Nucleus accumbens (tissue), 56 donors: Measurements from ENCODE around the gene PDE6G.

ENCODE experiments used
- DNase-seq, 56 donors: peaks; one replicate each; lab custom pipeline; 2025; lab: John Stamatoyannopoulos, UW

PDE6G gene

GRCh38 chr17:81665205-81666091 lies 9.1 kb upstream of the PDE6G start:
- DNase-seq: peak in 5 of 56 donors; percentile 7 to 23 (median 17)

DNA sequence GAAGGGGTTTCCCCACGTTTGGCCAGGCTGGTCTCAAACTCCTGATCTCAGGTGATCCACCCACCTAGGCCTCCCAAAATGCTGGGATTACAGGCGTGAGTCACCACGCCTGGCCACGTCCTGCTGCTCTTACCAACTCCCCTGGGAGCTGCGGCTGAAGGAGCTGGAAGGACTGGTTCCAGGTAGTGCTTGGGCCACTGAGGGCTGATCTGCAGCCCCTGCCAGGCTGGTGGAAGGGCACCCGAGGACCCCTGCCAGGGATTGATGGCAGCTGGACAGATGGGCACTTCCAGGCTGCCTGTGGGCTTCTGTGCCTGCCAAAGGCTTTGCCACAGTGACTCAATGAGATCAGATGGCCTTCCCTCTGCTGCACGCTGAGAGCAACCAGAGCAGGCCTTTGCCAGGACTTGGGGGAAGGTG lies 7.7 kb upstream of the PDE6G start:
- DNase-seq: no peak

DNA sequence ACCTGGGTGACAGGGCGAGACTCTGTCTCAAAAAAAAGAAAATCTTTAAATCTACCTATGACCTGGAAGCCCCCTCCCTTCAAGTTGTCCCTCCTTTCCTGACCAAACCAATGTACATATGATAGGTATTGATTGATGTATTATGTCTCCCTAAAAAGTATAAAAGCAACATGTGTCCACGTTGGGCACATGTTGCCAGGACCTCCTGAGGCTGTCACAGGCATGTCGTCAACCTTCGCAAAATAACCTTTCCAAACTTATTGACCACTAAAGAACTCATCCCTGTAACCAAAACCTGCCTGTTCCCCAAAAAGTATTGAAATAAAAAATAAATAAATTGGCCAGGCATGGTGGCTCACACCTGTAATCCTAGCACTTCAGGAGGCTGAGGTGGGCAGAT lies 5.7 kb upstream of the PDE6G start:
- DNase-seq: no peak

DNA sequence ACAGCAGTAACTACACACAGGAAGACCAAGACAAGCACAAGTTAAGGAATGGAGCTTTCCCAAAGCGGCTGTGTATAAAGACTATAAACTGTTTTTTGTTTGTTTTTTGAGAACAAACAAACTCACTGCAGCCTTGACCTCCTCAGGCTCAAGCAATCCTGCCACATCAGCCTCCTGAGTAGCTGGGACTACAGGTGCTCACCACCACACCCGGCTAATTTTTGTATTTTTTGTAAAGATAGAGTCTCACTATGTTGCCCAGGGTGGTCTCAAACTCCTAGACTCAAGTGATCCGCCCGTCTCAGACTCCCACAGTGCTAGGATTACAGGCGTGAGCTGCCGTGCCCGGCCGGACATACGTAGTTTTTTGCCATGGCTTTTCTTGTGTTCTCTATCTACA lies 4.1 kb upstream of the PDE6G start:
- DNase-seq: no peak

- no peak for DNase-seq
Measured at GRCh38 chr17:81659038-81659437, 2.7 kb upstream of the PDE6G start.

GRCh38 chr17:81656835-81657234 lies 493 bp upstream of the PDE6G start:
- DNase-seq: no peak

DNA sequence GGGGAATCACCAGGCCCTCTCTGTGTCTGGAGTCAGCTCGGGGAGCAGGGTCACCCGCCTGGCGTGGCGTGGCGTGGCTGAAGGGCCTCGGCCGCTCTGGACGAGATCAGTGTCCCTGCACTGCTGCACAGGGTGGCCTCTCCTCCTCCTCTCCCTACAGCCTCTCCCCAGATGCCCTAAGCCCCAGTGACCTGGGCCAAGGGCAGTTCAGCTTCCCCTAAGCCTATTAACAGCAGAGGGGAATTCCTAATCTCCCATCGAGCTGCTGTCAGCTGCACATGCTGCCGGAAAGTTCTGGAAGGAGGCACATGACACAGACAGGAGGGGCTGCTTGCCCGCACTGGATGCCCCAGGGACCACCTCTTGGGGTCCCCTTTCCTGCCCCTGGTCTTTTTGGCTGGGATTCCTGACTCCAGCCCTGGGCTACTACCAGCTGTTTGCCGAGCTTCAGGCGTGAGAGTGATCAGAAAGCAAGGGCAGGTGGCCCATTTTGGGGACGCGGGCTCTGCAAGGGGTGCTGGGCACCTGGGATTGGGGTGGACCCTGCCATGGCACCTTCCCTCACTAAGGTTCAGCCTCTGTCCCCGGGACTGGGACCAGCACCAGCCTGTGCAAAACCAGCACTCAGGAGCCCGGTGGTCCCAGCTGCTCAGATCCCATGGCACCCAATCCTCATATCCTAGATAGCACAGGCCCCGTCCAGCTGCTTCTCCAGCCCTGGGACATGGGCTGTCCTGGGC lies 794 bp downstream of the PDE6G start:
- no peak for DNase-seq

DNA sequence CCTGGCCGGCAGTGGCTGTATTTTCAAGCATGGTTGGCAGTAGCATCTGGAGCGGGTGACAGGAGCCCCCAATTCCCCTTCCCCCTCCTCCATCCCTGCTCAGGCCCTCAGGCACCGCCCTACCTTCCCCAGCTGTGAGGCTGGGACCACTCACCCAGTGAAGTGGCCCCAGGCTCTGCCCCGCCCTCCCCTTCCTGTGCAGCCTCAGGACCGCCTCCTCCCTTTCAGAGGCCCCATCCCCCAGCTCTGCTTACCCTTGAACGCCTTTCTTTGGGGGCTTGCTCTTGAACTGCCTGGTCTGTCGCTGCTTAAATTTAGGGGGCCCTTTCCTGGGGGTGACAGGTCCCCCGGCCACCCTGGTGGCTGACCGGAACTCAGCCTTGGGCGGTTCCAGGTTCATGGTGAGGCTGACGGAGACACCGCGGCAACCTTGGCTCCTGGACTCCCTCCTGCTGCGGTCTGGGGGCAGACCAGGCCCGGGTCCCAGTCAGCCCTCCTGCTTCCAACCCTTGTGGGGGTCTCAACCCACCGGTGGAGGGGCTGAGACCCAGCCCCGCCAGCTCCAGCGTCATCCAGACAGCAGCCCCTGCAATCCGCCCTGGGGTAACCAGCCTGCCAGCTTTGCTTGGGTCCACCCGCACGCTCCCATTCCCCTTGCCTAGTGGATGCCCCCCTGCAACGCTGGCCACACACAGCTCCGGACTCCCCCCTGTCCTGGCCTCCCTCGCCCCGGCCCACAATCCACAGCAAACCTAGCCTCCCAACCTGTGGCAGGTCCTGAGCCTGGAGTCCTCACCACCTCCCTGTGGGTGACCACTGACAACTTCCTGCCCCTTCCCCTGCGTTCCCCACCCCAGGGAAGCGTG lies 3.2 kb downstream of the PDE6G start:
- DNase-seq: no peak

GRCh38 chr17:81651692-81652091 lies 4.7 kb downstream of the PDE6G start:
- DNase-seq: no peak

GRCh38 chr17:81650951-81651350 lies 5.4 kb downstream of the PDE6G start:
- no peak for DNase-seq

GRCh38 chr17:81648707-81649085 lies 7.6 kb downstream of the PDE6G start:
- no peak for DNase-seq

GRCh38 chr17:81648013-81648706 lies 8.2 kb downstream of the PDE6G start:
- DNase-seq: no peak

DNA sequence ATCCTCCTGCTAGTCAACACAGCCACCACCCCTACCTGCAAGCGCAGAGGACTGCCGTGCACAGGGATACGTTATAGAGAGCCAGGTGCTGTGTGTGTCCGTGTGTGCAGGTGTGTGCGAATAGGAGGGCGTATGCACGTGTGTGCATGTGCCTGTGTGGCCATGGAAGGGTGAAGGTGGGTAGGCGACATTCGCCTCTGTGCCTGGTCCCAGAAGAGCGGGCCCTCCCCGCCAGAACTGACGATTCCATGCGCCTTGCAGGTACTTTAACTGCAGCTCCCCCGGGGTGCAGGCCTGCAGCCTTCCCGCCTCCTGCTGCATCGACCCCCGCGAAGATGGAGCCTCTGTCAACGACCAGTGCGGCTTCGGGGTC lies 8.7 kb downstream of the PDE6G start:
- DNase-seq: no peak

DNA sequence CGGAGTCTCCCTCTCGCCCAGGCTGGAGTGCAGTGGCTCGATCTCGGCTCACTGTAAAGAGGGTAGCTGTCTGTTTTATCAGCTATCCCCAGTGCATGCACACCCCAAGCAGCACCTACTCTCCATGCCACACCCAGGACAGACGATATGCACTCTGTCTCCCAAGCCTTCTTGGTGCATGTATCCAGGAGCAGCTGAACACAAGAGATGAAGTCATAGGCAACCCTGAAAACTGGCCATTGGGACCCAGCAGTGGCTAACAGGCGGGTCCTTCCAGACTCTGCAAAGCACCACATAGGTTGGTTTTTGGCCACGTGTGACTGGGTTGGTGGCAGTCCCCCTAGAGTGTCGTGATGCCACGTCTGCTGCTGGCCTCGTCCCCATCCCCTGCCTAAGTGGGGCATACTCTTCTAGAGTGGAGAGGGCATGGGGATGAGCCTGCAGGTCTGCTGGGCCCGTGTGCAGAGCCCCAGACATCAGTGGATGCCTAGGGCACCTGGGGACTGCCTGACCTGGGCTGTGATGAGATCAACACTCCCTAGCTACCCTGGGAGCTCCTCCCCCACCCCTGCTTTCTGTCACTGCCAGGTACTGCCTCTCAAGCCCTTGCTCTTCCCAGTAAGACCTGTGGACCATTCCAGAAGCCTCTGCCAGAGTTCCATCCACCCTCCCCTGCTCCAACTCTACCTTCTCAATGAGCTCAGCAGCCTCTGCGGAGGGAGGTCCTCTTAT lies 9.3 kb downstream of the PDE6G start:
- no peak for DNase-seq

DNA sequence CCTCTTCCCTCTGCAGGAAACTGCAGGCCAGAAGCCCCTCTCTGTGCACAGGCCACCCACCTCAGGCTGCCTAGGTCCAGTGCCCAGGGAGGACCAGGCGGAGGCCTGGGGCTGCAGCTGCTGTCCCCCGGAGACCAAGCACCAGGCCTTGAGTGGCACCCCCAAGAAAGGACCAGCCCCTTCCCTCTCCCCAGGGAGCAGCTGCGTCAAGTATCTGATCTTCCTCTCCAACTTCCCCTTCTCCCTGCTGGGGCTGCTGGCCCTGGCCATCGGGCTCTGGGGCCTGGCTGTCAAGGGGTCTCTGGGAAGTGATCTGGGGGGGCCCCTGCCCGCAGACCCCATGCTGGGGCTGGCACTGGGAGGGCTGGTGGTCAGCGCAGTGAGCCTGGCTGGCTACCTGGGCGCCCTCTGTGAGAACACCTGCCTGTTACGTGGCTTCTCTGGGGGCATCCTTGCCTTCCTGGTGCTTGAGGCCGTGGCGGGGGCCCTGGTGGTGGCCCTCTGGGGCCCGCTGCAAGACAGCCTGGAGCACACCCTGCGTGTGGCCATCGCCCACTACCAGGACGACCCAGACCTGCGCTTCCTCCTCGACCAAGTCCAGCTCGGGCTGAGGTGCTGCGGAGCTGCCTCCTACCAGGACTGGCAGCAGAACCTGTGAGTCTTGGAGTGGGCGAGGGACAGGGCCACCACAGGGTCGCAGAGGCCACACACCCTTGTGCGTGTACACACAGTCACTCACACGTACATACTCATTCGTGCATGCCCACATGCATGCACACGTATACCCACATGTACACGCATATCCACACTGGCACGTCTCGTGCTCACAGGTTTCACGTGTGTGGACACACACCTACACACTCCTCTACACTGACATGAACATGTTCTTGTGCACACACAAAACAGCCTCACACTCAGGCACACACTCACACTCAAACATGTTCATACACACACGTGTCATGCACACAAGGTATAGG lies 11.1 kb downstream of the PDE6G start:
- no peak for DNase-seq

GRCh38 chr17:81644496-81644895 lies 11.8 kb downstream of the PDE6G start:
- no peak for DNase-seq

GRCh38 chr17:81641825-81642489 lies 14.4 kb downstream of the PDE6G start:
- DNase-seq: no peak

DNA sequence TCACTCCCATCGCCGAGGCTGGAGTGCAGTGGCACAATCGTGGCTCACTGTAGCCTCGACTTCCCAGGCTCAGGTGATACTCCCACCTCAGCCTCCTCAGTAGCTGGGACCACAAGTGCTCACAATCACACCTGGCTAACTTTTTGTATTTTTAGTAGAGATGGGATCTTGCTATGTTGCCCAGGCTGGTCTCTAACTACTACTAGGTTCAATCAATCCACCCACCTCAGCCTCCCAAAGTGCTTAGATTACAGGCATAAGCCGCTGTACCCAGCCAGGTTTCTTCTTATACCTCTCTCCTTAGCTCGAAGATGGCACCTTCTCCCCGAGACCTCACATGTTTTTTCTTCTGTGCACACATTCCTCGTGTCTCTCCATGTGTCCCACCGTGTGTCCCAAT lies 16.3 kb downstream of the PDE6G start:
- no peak for DNase-seq
